GM12873 (cell line): ENCODE data around the gene STXBP5.

Experiments
- CTCF ChIP-seq: IDR thresholded peaks from 2 replicates; pipeline ENCODE4 v1.5.1; 2012; ENCODE audit warnings: low read depth, mild to moderate bottlenecking, moderate library complexity, low read length, control low read depth; ENCODE audit not compliant: insufficient read depth; ENCODE audit errors: missing control alignments

The STXBP5 gene

DNA sequence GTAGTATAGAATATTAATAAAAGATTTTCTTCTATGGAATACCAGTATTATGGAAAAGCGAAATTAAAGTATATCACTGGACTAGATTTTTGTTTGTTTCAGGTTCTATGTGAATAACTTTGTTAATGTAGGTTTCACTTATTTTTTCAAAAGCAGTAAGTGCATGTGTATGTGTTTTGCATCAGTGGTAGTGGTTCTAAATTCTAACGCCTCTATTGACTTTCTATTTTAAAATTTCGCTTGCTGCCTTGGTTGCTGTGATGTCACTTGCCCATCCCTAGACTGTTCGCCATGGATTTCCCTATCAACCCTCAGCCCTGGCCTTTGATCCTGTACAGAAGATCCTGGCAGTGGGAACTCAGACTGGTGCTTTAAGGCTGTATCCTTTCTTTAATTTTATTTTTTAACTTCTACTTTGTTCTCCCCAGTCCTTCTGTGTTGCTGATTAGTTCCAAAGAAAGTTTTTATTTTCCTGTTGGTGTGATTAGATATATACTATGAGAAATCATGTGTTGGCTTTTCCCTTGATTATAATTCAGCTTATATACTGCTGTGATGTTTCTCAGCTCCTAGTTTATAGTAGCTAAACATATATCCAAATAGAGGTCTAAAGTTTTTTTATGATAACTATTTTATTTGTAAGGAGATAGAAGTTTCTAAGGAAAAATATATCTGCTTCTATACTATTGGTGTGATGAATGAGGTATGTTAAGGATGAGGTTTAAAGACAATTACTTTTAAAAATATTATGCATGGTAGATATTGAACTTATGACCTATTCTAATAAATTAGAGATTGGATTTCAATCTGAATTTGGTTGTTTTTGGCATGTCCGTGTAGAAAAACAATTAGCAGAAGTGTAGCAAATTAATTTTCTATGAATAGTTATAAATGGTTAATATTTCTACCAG, 1.7 kb downstream of the STXBP5 start:
- TF ChIP-seq CTCF, result no peak

DNA sequence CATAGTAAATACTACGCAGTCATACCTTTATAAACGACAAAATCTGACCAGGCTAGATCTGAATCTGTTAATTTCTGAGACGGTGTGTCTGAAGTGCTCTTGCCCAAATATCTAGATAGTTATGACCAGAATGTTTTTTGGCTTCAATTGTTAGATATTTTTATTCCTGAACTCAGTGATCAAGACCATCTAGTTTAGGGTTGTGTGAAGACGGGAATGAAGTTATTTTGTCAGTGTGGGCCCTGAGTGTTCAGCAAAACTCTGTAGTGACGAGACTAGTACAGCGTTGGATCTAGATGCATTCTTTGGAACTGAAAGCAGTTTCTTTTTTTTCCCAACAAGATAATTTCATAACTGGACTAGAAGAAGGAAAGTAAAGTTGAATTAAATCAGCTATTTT, 3.1 kb downstream of the STXBP5 start:
- TF ChIP-seq CTCF, result no peak

- no peak for TF ChIP-seq CTCF
Measured at GRCh38 chr6:147207837-147208754, 3.9 kb downstream of the STXBP5 start.

DNA sequence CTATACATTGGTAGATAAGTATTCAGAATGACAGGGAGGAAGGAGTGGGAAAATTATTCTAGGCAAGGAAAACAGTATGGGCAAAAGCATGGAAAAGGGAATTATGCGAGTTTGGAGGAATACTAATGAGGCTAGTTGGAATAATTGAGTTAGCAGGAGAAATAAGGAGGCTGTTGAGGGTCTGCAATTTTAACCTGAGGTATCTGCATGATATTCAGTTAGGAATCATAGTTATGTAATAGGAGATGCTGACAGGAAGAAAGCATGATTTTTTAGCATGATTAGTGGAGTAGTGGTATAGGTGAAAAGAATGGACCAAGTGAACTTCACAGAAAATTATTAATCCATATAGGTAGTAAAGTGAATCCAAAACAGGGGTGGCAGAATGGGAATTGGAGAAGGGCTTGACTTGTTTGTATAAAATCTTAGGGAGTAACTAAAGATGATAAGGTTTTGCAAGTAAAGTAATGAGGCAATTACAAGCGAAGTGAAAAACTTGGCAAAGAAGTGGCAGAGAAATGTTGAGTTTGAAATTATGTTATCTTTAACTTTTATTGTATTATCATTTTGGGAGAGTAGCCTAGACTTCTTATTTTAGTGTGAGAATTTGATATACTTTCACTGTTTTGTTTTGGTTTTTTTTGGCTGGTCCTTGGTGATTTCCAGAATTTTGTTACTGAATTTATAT, 5.7 kb downstream of the STXBP5 start:
- no peak for TF ChIP-seq CTCF

- no peak for TF ChIP-seq CTCF
Measured at GRCh38 chr6:147211349-147211748, 7.1 kb downstream of the STXBP5 start.

DNA sequence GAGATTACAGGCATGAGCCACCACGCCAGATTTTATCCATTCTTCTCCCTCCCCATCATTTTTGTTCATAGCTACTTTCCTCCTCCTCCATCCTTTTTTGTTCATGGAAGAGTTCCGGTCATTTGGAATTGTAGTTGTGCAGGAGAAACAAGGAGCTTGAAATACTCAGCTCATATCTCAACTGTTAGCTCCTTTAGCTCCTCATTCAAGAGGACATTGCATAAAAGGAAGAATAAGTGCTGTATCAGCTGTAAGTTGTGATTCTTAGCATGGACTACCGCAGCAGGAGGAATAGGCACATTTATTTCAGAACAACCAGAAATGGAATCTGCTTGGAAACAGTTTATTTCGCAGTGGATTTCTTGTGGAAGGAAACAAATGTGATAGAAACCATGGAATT, 7.6 kb downstream of the STXBP5 start:
- TF ChIP-seq CTCF, result no peak
